IMR-90 (cell line): Measurements from ENCODE around the gene NT5C3A. TPM values are rescaled to one million over a fixed set of nuclear protein-coding genes. Genes with fewer than 3 reads are reported as not detected.

ENCODE experiments used
- ATAC-seq: fragments of 200-7000 bp; cut with Tn5 transposase; 2 replicates; pipeline ENCODE4 v1.9.1; 2020; ENCODE audit warnings: low read depth, mild to moderate bottlenecking, moderate library complexity
- BruUV-seq: library from RNA; stranded (reverse); fragments of 400-500 nt; replicated peaks from 2 replicates; lab custom pipeline; 2021; lab: Mats Ljungman, UMichigan
- CTCF ChIA-PET: fragments of 300-600 bp; formaldehyde crosslinking; extraction: SDS; loops from one replicate; lab custom pipeline; 2021; ENCODE audit warnings: antibody characterized with exemption; lab: Yijun Ruan, JAX
- POLR2A ChIA-PET: fragments of 300-600 bp; sonication (Branson Sonifier 250); formaldehyde crosslinking; loops from one replicate; lab custom pipeline; 2022; ENCODE audit warnings: antibody characterized with exemption; ENCODE audit not compliant: unreplicated experiment; lab: Charles Lee
- DNase-seq: peaks from one replicate; pipeline ENCODE4 v3.0.0; 2013
- H2AFZ ChIP-seq: replicated peaks from 2 replicates; pipeline ENCODE3; 2013; ENCODE audit warnings: low read length, mild to moderate bottlenecking; ENCODE audit not compliant: poor library complexity
- H2AK5ac ChIP-seq: 2 replicates; pipeline ENCODE4 v1.6.1; 2013; ENCODE audit warnings: low read depth, low read length, inconsistent platforms
- H2AK9ac ChIP-seq: replicated peaks from 2 replicates; pipeline ENCODE3; 2013; ENCODE audit warnings: mild to moderate bottlenecking, low read depth, low read length, moderate library complexity; ENCODE audit not compliant: poor library complexity
- H2BK120ac ChIP-seq: 2 replicates; pipeline ENCODE4 v1.6.1; 2013; ENCODE audit warnings: low read depth, low read length, inconsistent platforms
- H2BK15ac ChIP-seq: 3 replicates; pipeline ENCODE4 v1.6.1; 2013; ENCODE audit warnings: low read depth, low read length, inconsistent platforms
- H2BK20ac ChIP-seq: 2 replicates; pipeline ENCODE4 v1.6.1; 2013; ENCODE audit warnings: low read depth, mild to moderate bottlenecking, inconsistent platforms, low read length, moderate library complexity
- H2BK5ac ChIP-seq: 2 replicates; pipeline ENCODE4 v1.6.1; 2013; ENCODE audit warnings: mild to moderate bottlenecking, low read depth, low read length, inconsistent platforms; ENCODE audit not compliant: poor library complexity, severe bottlenecking
- H3K14ac ChIP-seq: replicated peaks from 2 replicates; pipeline ENCODE4 v1.6.1; 2013; ENCODE audit warnings: low read depth, low read length, inconsistent platforms
- H3K18ac ChIP-seq: 2 replicates; pipeline ENCODE4 v1.6.1; 2013; ENCODE audit warnings: low read depth, low read length, control low read depth
- H3K23ac ChIP-seq: 2 replicates; pipeline ENCODE4 v1.6.1; 2013; ENCODE audit warnings: low read depth, low read length, inconsistent platforms
- H3K27ac ChIP-seq: 2 replicates; pipeline ENCODE4 v1.5.1; 2013; ENCODE audit warnings: mild to moderate bottlenecking, control low read depth, low read length; ENCODE audit not compliant: insufficient read depth
- H3K27me3 ChIP-seq: 2 replicates; pipeline ENCODE4 v1.6.1; 2013; ENCODE audit warnings: low read length; ENCODE audit not compliant: control insufficient read depth, insufficient read depth
- H3K36me3 ChIP-seq: 2 replicates; pipeline ENCODE4 v1.6.1; 2013; ENCODE audit warnings: low read length, mixed read lengths; ENCODE audit not compliant: control insufficient read depth, insufficient read depth
- H3K4ac ChIP-seq: 2 replicates; pipeline ENCODE4 v1.6.1; 2013; ENCODE audit warnings: low read depth, low read length, inconsistent platforms
- H3K4me1 ChIP-seq: 2 replicates; pipeline ENCODE4 v1.6.1; 2013; ENCODE audit warnings: low read length, mixed read lengths; ENCODE audit not compliant: control insufficient read depth, insufficient read depth
- H3K4me2 ChIP-seq: 2 replicates; pipeline ENCODE4 v1.6.1; 2013; ENCODE audit warnings: low read depth, mild to moderate bottlenecking, control low read depth, low read length, moderate library complexity
- H3K4me3 ChIP-seq: 2 replicates; pipeline ENCODE4 v1.5.1; 2013; ENCODE audit warnings: low read depth, mild to moderate bottlenecking, control low read depth, low read length, moderate library complexity; ENCODE audit not compliant: insufficient read depth
- H3K56ac ChIP-seq: 2 replicates; pipeline ENCODE4 v1.6.1; 2013; ENCODE audit warnings: low read length, inconsistent platforms; ENCODE audit not compliant: insufficient read depth; ENCODE audit errors: extremely low read depth
- H3K79me1 ChIP-seq, 2 experiments: 2 replicates each; pipeline ENCODE4 v1.6.1; 2013; ENCODE audit warnings: low read length in 2 of 2, inconsistent platforms in 1 of 2, low read depth in 1 of 2
- H3K9ac ChIP-seq: 2 replicates; pipeline ENCODE4 v1.6.1; 2013; ENCODE audit warnings: low read depth, low read length, control low read depth
- H3K9me1 ChIP-seq: 2 replicates; pipeline ENCODE4 v1.6.1; 2013; ENCODE audit warnings: low read length, inconsistent platforms; ENCODE audit not compliant: insufficient read depth
- H3K9me3 ChIP-seq: 2 replicates; pipeline ENCODE4 v1.6.1; 2013; ENCODE audit warnings: low read length; ENCODE audit not compliant: control insufficient read depth, insufficient read depth
- H4K20me1 ChIP-seq: 2 replicates; pipeline ENCODE4 v1.6.1; 2013; ENCODE audit warnings: low read length, inconsistent platforms; ENCODE audit not compliant: insufficient read depth
- H4K5ac ChIP-seq: 2 replicates; pipeline ENCODE4 v1.6.1; 2013; ENCODE audit warnings: mild to moderate bottlenecking, low read depth, low read length, control low read depth
- H4K8ac ChIP-seq, 2 experiments: 2 replicates each; pipeline ENCODE4 v1.6.1; 2013; ENCODE audit warnings: low read depth in 2 of 2, low read length in 2 of 2, control low read depth in 1 of 2, inconsistent platforms in 1 of 2
- H4K91ac ChIP-seq: 2 replicates; pipeline ENCODE4 v1.6.1; 2013; ENCODE audit warnings: low read depth, low read length, inconsistent platforms; ENCODE audit not compliant: insufficient read depth
- CEBPB ChIP-seq: IDR thresholded peaks from 2 replicates; pipeline ENCODE4 v1.6.1; 2012; ENCODE audit warnings: low read depth, low read length, improper control_type of control experiment
- CHD1 ChIP-seq: IDR thresholded peaks from 2 replicates; pipeline ENCODE4 v1.6.1; 2012; ENCODE audit warnings: low read depth, low read length, improper control_type of control experiment
- RAD21 ChIP-seq: IDR thresholded peaks from 2 replicates; pipeline ENCODE4 v1.6.1; 2012; ENCODE audit warnings: low read length, improper control_type of control experiment
- SMC3 ChIP-seq: fragments of 150-350 bp; IDR thresholded peaks from 2 replicates; pipeline ENCODE4 v1.6.1; 2016; ENCODE audit warnings: low read depth, mild to moderate bottlenecking, antibody characterized with exemption, low read length, moderate library complexity
- WGBS, 2 experiments: methylation state at CpG; one replicate each; pipeline versions ENCODE4 v1.1.5 to v1.1.7; 2013; ENCODE audit warnings: missing lambda C conversion rate in 2 of 2; ENCODE audit not compliant: insufficient read length in 1 of 2; ENCODE audit errors: extremely low coverage in 2 of 2; 5-methylcytosine and 5-hydroxymethylcytosine counted together
- dilution Hi-C: fragments of 300-500 bp; cut with HindIII; formaldehyde crosslinking; loops from one replicate; pipeline ENCODE4 v1.14.3; 2018; ENCODE audit warnings: low sequenced_read_pairs; ENCODE audit not compliant: unreplicated experiment
- in situ Hi-C: fragments of 300-500 bp; cut with MboI; formaldehyde crosslinking; loops from 3 replicates; pipeline ENCODE4 v1.14.3; 2019; ENCODE audit warnings: low sequenced_read_pairs, inconsistent platforms, mixed read lengths
- intact Hi-C: fragments of 100-400 bp; cut with micrococcal nuclease; formaldehyde crosslinking; loops from 2 replicates; pipeline ENCODE4 v1.10.0; 2022
- polyA plus RNA-seq, 3 experiments: library from polyadenylated mRNA; depleted of rRNA; stranded (reverse); fragments of >200 nt; gene quantifications; 2 replicates each; pipeline ENCODE4 v1.2.3, GENCODE V29; 2012; ENCODE audit warnings: low replicate concordance in 1 of 3
- total RNA-seq: library from RNA; depleted of rRNA; stranded (reverse); fragments of >200 nt; gene quantifications from 2 replicates; pipeline ENCODE4 v1.2.3, GENCODE V29; 2012

Gene NT5C3A
- total and polyA plus RNA-seq, 2 of the 4 experiments (the other 2 are of a cell fraction), result 11.3 to 12.2 TPM

GRCh38 chr7:33043501-33044400 lies 18.8 kb downstream of the NT5C3A start:
- no peaks in the 10 kb centered on the region; the same call in 1 of the 2 replicates for H4K20me1 ChIP-seq
- H4K91ac ChIP-seq, result peak overlapping the region; percentile 14
- dilution Hi-C loops, result no loop called here
- ChIA-PET POLR2A (no interaction called here), CTCF (interaction anchor here (0.7 kb wide), 1 partner anchor 64 kb away, joined by 3 read pairs; no protein-coding TSS in a partner anchor)
- no peak overlapping the region; the same call in 1 of the 2 replicates for H3K4me2 ChIP-seq
- ATAC-seq, result no peak
- H3K23ac ChIP-seq, result peak overlapping the region; percentile 54
- no TSS peak for BruUV-seq
- intact Hi-C loops, result no loop called here
- H3K4me3 ChIP-seq, result no peak overlapping the region
- H3K4me1 ChIP-seq, result peaks cover 7% of the 10 kb centered on the region
- H3K9me3 ChIP-seq, result no peaks in the 10 kb centered on the region
- peak overlapping the region; percentile 30; the same call in 1 of the 2 replicates for H3K4ac ChIP-seq
- H3K27ac ChIP-seq, result peak overlapping the region; percentile 23; the same call in 1 of the 2 replicates
- peaks cover 10% of the 10 kb centered on the region for H3K9me1 ChIP-seq
- peak overlapping the region; percentile 16; the same call in 1 of the 2 replicates for H2BK120ac ChIP-seq
- peak overlapping the region; percentile 15; the same call in 1 of the 2 replicates for H2AK5ac ChIP-seq
- no peaks in the 10 kb centered on the region; the same call in 1 of the 2 replicates for H3K36me3 ChIP-seq
- no peak overlapping the region; the same call in 1 of the 2 replicates for H2BK20ac ChIP-seq
- no peak overlapping the region for H2AFZ ChIP-seq
- H3K56ac ChIP-seq, result no peak overlapping the region
- TF ChIP-seq RAD21 (no peak), SMC3 (no peak), CEBPB (no peak), CHD1 (no peak)
- in situ Hi-C loops, result no loop called here
- H3K9ac ChIP-seq, result no peak overlapping the region
- H3K27me3 ChIP-seq, result no peaks in the 10 kb centered on the region
- peak overlapping the region; percentile 98; the same call in 1 of the 2 replicates for H4K5ac ChIP-seq
- H4K8ac ChIP-seq, result peak overlapping the region in 1 of 2 experiments; percentile 35; a peak in 1 of 4 replicates
- 93% methylated on average over 3 of the region's 6 CpGs; no CpG with 5 or more reads in 1 of the 2 experiments for WGBS, 2 experiments
- H2BK5ac ChIP-seq, result peak overlapping the region; percentile 68
- peak overlapping the region; percentile 96 for H3K18ac ChIP-seq
- no peak for DNase-seq
- H2AK9ac ChIP-seq, result no peak overlapping the region
- H2BK15ac ChIP-seq, result no peak overlapping the region
- peaks cover 21 to 54% of the 10 kb centered on the region in 2 experiments for H3K79me1 ChIP-seq
- H3K14ac ChIP-seq, result 0 out of 2 replicates have a peak overlapping the region, but pooled peaks have one; percentile 10
